Stimulated activated CD8-positive, alpha-beta memory T cell treated with anti-CD3 and anti-CD28 coated beads, Interleukin-7, amount 100 ng/mL, for 24 hours (primary cell): ENCODE results near the gene SHCBP1.
"Not testable (repeated sequence)": the region's sequence is repeated elsewhere in the genome, so short reads cannot be mapped to it uniquely, and the experiment has no call there.

Source experiments
- DNase-seq: peaks from one replicate; pipeline ENCODE4 v3.0.0-alpha.2; 2020; ENCODE audit warnings: low read depth

Gene SHCBP1, protein sequence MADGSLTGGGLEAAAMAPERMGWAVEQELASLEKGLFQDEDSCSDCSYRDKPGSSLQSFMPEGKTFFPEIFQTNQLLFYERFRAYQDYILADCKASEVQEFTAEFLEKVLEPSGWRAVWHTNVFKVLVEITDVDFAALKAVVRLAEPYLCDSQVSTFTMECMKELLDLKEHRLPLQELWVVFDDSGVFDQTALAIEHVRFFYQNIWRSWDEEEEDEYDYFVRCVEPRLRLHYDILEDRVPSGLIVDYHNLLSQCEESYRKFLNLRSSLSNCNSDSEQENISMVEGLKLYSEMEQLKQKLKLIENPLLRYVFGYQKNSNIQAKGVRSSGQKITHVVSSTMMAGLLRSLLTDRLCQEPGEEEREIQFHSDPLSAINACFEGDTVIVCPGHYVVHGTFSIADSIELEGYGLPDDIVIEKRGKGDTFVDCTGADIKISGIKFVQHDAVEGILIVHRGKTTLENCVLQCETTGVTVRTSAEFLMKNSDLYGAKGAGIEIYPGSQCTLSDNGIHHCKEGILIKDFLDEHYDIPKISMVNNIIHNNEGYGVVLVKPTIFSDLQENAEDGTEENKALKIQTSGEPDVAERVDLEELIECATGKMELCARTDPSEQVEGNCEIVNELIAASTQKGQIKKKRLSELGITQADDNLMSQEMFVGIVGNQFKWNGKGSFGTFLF

DNA sequence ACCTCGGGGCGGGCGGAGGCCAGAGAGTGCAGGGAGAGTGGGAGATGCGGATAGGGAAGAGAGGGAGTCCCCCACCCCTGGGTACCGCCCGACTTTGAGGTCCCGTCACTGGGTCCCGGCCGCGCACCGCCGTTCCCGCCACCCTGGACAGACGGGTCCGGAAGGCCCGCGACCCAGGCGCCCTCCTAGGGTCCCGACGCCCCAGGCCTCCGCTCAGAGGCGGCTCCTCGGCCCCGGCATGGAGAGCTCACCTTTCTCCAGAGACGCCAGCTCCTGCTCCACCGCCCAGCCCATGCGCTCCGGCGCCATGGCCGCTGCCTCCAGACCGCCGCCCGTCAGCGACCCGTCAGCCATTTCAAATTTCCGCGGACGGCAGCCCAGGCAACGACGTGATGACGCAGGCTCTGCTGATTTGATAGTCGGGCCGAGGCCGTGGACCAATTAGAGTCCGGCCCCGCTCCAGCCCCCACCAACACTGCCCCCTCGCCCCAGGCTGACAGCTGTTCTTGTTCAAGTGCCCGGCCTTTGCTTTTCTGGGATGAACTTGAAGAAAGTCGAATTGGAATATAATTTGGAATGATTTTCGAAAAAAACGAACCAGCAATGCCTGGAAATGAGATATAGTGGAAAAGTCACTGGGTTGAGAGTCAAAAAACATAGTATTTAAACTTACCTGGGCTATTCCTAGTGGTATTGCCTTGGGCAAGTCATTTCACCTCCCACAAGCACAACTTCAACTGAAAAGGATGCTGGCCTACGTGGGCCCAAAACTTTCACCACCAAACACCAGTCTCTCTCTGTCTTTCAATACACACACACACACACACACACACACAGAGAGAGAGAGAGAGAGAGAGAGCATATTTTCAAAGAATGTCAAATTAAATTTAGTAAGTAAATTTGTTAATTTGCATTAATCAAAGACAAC, at the start of gene SHCBP1:
Gene SHCBP1 (minus strand): TSS at position 374 of the 928 bp plus-strand sequence. CDS start 20 bp downstream, at position 354.
- DNase-seq, result peak; percentile 50

DNA sequence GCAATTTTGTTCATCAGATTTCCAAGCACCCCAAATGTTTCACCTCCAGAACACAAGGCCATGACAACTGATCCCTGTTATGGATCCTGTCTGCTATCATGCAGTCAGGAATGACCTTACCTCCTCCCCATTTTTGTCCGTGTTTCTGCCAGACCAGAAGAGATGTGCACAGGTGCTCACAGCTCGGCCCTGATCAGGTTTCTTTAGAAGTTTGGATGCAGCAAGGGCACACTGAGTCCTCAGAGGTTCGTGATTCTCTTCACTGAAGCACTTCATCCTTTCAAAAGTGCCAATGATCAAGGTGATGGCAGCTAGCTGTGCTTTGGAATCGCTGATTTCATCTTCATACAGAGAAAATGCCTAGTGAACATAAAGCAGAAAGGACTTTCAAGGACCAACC, 40.9 kb upstream of the SHCBP1 start:
- no peak for DNase-seq

DNA sequence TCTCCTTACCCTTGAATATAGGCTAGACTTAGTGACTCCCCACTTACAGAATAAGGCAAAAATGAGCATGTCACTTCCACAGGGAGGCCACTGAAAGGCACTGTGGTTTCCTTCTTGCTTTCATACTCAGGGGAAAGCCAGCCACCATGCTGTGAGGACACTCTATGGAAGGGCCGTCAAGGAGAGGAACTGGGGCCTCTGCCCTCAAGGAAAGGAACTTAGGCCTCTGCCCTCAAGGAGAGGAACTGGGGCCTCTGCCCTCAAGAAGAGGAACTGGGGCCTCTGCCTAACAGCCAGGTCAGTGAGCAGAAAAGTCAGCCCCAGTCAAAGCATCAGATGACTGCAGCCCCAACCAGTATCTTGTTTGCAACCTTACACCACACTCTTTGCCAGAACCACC, 37.7 kb upstream of the SHCBP1 start:
- DNase-seq, result no peak

DNA sequence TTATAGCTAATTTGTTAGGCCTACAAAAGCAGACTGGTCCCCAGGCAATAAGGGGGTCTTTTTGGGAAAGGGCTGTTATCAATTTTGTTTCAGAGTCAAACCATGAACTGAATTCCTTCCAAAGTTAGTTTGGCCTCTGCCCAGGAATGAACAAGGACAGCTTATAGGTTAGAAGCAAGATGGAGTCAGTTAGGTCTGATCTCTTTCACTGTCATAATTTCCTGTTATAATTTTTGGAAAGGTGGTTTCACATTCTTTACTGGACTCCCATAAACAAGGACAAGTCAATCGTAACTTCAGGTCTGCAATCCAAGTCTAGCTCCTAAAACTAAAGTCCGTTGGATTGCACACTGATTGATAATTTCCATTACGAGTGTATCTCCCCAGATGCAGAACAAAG, 30.1 kb upstream of the SHCBP1 start:
- no peak for DNase-seq

DNA sequence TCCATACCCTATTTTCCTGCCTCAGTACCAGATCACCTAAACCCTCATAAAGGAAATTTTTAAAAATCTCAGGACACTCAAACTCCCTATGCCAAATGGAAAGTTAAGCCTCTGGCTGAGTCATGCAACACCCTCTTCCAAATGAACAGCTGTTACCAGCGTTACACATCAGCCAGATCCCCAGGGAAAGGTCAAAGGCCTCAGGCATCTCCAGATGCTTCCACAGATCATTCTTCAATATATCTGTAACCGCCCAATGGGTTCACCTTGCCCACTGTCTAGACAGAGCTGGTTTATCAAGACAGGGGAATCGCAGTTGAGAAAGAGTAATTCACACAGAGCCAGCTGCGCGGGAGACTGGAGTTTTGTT, 29.1 kb upstream of the SHCBP1 start:
- DNase-seq, result no peak

DNA sequence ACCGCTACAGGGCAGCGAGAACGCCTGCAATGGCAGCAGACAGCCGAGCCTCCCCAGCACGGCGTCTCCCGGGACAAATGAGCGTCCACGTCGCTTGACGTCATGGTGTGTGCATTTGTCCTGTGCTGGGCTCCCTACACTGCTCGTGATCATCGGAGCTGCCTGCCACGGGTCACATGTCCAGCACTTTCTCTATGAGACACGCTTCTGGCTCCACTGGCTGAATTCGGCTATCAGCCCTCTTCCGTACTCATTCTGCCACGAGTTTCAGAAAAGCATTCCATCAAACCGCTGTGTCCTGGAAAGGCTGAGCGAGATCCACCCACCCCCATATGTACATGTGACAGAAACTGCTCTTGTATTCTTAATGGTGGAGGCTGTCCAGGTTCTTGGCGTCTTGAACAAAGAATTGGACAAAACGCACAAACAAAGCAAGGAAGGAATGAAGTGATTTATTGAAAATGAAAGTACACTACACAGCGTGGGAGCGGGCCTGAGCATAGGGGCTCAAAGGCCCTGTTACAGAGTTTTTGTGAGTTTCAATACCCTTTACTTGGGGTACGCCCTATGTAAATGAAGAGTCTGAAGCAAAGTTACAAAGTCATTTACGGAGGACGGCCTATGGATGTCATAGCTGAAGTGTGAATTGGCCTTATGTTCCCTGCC, 28.5 kb upstream of the SHCBP1 start:
- no peak for DNase-seq

DNA sequence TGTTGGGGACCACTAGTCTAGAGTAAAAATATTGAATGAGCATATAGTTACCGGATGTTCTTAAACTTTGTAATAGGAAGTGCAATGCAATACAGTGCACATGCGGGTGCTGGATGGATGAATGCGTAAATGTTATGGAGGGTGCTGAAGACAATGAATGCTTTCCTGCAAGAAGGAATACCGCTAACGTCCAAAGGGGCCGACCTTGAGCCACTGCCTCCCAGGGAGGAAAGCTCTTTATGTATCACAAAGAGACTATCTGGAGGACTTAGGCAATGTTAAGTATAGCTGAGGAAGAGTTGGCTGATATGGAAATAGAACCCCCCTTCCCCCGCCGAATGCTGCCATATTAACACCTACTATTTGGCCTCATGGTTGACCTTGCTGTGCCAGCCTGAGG, 27.5 kb upstream of the SHCBP1 start:
- no peak for DNase-seq

DNA sequence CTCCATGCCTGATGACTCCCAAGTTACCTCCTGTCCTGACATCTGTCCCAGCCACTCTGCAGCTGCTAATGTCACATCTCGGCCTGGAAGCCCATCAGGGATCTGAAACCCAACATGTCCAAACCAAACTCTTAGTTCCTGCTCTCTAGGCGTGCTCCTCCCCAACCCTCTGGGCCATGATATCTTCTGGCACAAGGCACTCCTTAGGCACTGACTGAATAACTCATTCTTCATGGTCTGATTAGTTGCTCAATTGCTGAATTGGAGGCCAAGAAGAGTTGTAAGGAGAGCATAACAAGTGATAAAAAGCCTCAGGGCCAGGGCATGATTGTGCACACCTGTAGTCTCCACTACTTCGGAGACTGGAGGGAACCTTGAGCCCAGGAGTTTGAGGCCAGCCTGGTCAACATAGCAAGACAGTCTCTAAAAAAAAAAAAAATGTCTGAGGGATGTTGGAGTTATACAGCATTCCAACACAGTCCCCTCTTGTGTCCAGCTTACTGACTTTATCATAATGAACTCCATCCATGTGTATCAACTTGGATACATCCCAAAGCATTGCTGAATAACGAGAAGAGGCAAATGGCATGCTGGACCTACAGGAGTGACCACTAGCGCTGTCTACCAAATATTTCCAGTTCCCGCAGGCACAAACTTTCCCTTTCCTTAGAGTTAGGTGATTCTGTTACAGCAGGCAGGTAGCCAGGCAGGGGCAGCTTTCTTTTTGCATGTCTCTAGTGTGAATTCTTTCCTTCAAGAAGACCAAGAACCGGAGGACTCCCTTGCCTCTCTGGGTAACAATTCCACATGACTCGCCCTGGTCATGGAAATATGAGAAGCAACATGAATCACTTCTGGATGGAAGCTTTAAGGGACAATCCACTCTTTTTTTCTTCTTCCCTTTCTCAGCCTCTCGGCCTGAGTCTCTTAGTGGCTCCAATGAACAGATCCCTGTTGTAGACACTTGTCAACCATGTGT, 18.1 kb upstream of the SHCBP1 start:
- no peak for DNase-seq

DNA sequence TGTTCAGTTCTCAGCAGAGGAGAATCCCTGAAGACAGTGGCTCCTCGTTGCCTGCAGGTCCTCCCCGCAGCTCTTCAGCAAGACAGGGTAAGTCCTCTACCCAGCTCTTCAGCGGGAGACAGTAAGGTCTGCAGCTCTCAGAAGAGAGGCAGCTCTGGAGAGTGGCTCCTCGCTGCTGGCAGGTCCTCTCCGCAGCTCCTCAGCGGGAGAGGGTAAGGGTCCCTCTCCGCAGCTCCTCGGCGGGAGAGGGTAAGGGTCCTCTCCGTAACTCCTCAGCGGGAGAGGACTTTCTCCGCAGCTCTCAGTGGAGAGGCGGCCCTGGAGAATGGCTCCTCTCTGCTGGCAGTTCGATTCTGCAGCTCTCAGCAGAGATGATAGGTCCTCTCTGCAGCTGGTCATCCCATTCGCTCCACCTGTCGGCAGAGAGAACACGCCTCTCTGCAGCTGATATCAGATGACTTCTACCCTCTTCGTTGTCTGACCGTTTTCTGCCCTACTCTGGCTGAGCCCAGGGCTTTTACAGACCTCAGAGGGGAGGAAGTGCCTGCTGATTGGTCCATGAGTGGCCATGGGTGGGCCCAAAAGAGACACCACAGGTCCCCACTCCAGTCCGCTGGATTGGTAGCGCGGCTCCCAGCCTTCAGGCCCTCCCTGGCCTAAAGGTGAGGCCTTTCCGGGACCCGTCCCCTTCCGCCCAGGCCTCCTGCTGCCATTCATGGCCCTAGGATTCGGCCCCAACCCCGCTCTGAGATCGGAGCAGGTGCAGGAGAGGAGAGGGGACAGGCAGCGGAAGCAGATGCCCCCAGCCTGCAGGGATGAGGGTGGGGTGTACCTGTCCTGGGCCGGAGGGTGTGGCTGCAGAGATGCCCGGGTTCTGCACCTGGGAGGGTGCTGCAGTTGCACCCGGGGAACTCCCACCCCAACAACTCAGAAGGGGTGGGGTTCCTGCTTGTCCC, 11.9 kb upstream of the SHCBP1 start:
- DNase-seq, result no peak

DNA sequence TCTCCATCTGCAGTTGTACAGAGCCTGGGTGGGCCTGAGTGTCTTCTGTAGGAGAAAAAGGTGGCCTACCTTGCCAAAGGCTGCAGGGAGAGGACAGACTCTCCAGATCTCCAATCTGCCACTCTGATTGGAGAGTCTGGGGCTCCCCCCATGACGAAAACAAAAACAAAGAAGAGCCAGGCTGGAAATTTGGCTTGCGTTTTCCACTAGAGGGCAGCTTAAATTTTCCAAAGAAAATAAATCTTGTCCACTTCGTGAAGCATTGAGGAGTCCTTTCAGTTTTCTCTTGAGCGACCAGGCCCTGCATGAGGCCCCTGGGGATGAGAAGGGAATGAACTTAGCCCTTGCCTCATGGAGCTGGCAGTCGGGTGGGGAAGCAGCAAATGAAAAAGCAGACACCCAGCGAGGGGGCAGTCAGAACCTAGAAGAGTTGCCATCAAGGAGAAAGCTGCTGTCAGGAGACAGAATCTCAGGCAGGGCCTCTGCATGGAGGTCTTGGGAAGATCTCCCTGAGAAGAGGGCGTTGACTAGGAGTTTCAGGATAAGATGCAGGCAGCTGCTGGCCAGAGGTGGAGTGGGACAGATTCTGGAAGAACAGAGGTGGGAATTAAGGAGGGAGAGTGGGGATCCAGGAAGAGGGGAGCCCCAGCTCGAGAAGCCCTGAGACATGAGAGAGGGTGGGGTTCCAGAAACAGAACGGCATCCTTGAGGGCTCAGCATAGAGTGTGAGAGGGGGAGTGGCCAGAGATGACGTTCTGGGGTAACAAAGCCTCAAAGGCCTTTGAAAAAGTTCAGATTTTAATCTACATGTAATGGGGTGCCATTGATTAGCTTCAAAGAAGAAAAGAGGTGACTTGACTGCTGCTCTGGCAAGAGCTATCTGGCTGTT, 8.4 kb upstream of the SHCBP1 start:
- DNase-seq, result no peak

DNA sequence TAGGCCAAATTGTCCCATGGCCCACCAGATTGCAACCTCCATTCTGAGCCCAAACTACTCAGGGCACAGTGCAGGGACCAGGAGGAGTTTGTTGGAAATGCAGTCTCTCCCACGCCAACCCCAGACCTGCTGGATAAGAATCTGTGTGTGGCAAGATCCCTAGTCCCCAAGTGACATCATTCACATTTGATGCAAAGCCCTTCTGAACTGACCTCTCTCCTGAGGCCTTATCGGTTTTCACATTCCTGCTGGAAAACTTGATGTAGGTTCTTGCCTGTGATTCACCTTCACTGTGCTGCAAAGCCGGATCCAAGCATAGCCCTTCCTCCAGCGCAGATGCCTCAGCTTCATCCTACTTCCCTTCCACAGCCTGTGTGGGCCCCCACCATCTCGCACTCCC, 6.6 kb upstream of the SHCBP1 start:
- no peak for DNase-seq

DNA sequence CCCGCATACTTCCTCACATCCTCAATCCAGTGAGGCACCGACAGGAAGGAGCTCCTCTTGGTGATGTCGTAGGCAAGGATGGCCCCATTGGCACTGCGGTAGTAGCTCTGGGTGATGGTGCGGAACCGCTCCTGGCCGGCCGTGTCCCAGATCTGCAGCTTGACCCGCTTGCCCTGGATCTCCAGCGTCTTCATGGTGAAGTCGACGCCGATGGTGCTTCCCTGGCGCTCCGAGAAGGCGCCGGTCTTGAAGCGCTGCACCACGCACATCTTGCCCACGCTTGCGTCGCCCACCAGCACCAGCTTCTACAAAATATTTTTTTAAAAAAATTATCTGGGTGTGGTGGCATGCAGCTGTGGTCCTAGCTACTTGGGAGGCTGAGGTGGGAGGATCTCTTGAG, 5.5 kb upstream of the SHCBP1 start:
- not testable (repeated sequence) for DNase-seq

DNA sequence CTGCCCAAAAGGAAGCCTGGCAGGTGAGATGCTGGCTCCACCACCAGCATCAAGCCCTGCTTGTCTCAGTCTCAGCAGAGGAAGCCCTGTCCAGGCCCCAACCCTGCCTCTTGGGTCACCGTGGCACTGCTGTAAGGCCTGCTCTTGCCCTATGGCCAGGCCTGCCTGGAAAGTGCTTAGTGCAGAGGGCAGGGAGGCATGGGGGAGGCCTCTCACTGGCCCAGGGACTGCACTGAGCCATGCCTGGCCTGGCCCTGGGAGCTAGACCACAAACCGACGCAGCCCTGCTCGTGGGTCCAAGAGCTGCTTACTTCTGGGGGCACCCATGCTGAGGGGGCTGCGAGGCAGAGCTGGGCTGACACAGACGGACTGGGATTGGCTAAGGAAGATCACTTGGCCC, 3.7 kb upstream of the SHCBP1 start:
- DNase-seq, result not testable (repeated sequence)

DNA sequence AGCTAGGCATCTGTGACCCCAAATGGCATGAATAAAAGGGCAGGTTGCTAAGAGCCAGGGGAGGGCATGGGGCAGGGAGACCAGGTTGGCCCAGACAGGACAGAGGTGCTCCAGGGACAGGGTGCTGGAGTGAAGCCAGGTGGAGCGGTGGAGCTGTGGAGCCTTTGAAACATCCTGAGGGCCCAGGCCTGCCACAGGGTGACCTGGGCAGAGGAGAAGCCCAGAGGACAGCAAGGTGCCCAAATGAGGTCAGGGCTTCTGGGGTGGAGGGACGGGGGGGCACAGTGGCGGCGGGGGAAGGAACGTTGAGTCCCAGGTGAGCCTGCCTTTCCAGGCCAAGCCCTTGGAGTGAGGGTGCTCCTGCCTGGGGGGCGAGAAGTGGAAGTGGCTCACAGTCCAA, 2.5 kb upstream of the SHCBP1 start:
- DNase-seq, result not testable (repeated sequence)

DNA sequence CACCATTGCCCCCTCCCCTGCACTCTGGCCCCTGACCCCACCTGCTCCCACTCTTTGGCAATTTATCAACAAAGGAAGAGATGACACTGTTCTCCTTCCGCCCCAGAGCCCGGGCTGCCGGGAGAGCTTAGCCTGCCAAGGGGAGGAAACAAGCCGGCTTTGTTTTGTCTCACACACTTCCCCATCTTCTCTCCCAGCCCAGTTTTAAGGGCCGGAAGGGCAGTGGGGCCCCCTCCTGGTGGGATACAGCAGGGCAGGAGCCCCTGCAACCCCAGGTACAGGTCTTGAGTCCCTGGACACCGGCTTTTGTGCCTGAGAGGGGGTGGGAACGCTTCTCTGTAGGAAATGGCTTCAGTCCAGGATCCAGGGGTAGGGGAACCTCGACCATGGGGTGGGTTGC, 2.1 kb upstream of the SHCBP1 start:
- DNase-seq, result not testable (repeated sequence)

DNA sequence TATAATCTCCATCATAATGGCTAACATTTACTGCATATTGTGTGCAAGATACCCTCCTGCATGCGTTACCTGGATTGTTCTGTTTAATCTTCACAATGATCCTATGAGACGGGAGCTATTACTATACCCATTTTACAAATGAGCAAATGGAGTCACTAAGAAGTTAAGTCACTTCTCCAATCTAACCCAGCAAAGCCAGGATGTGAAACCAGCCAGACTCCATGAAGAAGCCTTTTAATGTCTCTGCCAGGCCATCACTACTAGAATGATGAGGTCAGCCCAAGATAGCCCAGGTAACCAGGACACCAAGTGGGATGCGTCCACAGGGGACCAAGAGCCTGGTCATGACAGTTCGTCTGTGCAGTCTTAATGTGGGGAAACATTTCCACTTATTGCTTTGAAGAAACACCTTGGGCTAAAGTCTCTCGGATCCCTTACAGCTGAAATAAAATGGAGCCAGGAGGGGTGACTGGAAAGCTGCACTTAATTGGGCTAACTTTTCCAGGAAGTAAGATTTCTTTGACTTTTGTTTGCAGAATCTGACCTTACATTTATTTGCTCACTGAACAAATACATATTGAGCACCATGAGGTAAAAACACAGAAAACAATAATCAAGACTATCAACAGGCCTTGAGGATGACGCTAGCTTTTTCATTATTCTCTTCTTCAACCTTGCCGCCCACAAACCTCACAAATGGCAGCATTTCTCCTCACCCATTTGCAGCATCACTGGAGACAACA, 926 bp upstream of the SHCBP1 start:
- no peak for DNase-seq

DNA sequence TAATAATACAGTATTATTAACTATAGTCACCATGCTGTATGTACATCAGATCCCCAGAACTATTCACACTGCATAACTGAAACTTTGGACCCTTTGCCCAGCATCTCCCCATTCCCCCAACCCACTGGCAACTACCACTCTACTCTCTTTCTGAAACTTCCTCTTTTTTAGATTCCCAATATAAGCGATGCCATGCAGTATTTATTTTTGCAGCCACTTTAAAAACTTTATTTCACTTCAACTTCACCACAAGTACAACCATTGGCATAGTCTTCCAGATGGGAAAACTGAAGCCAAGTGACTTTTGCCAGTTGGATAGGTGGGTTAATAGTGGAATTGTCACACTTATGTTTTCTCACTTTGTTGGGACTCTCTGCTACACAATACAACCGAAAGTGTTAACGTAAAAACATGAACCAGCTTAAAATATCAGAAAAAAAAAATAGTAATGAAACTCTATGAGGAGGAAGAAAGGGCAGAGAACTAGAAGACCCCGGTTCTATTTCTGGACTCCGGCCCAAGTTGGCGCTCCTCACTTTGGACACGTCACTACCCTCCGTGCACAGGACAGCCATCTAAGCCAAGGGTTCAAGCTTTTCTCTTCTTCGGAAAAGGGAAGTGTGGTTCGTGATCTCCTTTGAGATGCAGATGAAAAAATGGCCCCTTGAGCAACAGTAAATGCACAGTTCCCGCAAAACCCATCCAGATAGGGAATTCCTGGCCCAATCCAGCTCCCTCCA, 743 bp downstream of the SHCBP1 start:
- no peak for DNase-seq
